ENCODE data around the gene PLIN5.
"Not testable (repeated sequence)": the region's sequence is repeated elsewhere in the genome, so short reads cannot be mapped to it uniquely, and the experiment has no call there.

PLIN5 gene

GRCh38 chr19:4542896-4543841 is 8.1 kb upstream of the PLIN5 start:
- DNase-seq (ENCODE audit: low spot score), result no peak

- not testable (repeated sequence) for DNase-seq (ENCODE audit: low spot score)
Measured at GRCh38 chr19:4541806-4542145, 6.8 kb upstream of the PLIN5 start.

DNA sequence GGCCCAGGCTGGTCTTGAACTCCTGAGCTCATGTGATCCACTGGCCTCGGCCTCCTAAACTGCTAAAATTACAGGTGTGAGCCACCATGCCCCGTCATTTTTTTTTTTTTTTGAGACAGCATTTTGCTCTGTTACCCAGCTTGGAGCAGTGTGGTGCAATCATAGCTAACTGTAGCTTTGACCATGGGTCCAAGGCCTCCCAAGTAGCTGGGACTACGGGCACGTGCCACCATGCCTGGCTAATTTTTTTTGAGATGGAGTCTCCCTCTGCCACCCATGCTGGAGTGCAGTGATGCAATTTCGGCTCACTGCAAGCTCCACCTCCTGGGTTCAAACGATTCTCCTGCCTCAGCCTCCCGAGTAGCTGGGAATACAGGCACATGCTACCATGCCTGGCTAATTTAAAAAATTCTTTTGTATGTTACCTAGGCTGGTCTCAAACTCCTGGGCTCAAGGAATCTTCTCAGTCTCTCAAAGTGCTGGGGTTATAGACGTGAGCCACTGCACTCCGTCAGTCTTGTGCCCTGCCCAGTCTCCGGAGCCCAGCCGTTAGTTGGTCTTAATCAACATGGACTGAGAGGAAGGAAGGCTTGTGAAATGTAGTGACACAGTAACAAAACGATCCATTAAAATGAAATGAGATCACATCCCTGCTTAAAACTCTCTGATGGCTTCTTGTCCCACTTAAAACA is 6.2 kb upstream of the PLIN5 start:
- no peak for DNase-seq (ENCODE audit: low spot score)

DNA sequence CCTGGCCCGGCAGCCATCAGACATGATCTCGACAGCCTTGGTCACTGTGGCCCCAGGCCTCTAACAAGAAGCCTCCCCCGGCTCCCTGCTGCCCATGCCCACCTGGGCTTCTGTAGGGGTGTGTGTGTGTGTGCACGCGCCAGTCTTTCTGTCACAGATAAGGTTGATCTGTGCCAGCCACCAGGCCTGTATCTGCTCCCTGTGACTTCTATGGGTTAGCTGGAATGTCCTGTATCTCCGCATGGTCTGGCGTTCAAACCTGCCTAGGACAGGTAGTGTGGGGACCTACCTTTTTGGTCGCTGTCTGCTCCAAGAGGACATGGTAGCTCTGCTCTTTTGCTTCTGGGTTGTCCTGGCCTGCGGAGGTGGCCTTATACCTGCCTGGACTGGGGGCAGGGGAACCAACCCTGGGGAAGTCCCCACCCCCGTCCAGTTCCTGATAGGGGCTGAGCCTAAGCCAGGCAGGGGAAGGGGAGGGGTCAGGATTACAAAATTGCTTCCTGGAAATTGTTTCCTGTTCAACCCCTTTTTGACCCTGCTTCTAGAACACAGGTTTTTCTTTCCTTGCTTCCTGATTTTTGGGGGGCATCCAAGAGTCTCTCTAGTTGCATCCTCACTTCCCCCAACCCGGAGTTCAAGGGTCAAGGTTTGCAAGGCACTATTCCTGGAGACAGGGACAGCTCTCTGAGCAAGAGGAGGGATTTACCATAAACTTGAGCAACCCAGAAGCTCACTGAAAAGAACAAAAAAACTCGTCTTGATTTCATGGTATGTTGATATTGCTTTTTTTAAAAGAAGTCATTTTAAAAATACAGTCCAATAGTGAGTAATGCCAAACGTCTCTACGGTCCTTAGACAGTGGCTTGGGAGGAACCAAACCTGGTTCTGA is 4.9 kb upstream of the PLIN5 start, which contains the start of gene LRG1:
Gene LRG1, minus strand, starts transcription at position 344 of the 889 bp plus-strand sequence. Its CDS starts 23 bp downstream, at position 321.
- DNase-seq (ENCODE audit: low spot score), result no peak

GRCh38 chr19:4539169-4539692 is 4.2 kb upstream of the PLIN5 start:
- DNase-seq (ENCODE audit: low spot score), result no peak

DNA sequence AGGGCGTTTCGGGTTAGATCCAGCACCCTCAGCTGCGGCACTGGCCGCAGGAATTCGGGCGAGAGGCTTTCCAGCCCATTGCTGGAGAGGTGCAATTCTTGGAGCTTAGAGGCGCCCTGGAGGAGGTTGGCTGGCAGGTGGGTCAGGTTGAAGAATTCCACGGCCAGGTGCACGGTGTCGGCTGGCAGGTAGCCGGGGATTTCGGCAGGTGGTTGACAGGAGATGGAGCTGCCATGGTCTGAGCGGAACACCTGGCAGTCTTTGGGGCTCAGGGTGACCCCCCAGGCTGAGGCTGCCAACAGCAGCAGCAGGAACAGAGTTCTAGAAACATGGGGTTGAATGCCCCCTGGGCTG is 3.6 kb upstream of the PLIN5 start:
- DNase-seq (ENCODE audit: low spot score), result no peak

DNA sequence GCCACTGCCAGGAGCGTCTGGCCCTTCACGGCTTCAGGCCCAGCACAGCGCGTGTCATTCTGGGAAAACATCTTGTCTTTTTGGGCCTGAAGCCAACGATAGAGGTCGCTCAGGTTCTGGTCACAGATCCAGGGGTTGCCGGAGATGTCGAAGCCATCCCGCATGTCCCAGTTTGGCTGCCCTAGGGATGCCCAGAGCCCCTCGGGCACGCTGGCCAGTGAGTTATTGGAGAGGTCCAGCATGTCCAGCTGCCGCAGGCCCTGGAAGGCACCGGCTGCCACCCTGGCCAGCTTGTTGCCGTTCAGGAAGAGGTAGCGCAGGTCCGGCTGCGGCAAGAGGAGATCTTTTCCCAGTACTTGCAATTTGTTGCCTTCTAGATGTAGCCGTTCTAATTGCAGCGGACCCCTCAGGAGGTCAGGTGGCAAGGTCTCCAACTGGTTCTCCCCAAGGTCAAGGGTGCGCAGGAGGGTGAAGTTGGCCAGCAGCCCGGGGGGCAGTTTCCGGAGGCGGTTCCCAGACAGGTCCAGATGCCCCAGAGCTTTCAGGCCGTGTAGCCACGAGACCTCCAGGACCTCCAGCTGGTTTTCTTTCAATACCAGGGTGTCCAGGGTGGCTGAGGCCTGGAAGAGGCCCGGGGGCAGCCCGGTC is 3.1 kb upstream of the PLIN5 start:
- DNase-seq (ENCODE audit: low spot score), result no peak

DNA sequence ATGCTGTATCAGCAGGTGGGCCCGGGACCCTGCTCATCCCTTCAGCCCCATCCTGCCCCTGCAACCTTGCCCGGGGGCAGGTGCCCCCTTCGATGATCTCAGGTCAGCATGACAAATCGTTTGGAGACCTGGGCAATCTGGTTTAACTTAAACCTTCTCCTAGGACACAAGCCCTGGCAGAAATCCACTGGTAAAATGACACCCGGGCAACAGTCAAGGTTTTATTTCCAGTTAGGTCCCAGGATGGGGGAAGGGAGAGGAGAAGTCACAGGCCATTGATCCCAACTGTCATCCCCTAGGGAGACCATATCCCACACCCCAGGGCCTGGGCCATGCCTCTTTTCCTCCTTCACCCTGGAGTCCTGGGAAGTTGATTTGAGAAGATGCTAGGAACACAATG is 1.8 kb upstream of the PLIN5 start:
- DNase-seq (ENCODE audit: low spot score), result no peak

GRCh38 chr19:4533835-4534424 is 1.1 kb downstream of the PLIN5 start:
- no peak for DNase-seq (ENCODE audit: low spot score)

GRCh38 chr19:4533334-4533733 is 1.7 kb downstream of the PLIN5 start:
- DNase-seq (ENCODE audit: low spot score), result no peak

GRCh38 chr19:4531562-4532165 is 3.4 kb downstream of the PLIN5 start:
- DNase-seq (ENCODE audit: low spot score), result no peak

GRCh38 chr19:4529924-4530522 is 5.0 kb downstream of the PLIN5 start:
- no peak for DNase-seq (ENCODE audit: low spot score)

- DNase-seq (ENCODE audit: low spot score), result no peak
Measured at GRCh38 chr19:4528843-4529242, 6.2 kb downstream of the PLIN5 start.

DNA sequence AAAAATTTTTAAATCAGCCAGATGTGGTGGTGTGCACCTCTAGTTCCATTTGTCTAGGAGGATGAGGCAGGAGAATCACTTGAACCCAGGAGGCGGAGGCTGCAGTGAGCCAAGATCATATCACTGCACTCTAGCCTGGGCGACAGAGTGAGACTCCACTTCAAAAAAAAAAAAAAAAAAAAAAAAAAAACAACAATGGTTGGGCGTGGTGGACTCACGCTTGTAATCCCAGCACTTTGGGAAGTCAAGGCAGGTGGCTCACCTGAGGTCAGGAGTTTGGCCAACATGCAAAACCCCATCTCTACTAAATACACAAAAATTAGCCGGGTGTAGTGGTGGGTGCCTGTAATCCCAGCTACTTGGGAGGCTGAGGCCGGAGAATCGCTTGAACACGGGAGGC is 7.6 kb downstream of the PLIN5 start:
- DNase-seq (ENCODE audit: low spot score), result not testable (repeated sequence)

GRCh38 chr19:4525563-4526002 is 9.4 kb downstream of the PLIN5 start:
- DNase-seq (ENCODE audit: low spot score), result no peak

DNA sequence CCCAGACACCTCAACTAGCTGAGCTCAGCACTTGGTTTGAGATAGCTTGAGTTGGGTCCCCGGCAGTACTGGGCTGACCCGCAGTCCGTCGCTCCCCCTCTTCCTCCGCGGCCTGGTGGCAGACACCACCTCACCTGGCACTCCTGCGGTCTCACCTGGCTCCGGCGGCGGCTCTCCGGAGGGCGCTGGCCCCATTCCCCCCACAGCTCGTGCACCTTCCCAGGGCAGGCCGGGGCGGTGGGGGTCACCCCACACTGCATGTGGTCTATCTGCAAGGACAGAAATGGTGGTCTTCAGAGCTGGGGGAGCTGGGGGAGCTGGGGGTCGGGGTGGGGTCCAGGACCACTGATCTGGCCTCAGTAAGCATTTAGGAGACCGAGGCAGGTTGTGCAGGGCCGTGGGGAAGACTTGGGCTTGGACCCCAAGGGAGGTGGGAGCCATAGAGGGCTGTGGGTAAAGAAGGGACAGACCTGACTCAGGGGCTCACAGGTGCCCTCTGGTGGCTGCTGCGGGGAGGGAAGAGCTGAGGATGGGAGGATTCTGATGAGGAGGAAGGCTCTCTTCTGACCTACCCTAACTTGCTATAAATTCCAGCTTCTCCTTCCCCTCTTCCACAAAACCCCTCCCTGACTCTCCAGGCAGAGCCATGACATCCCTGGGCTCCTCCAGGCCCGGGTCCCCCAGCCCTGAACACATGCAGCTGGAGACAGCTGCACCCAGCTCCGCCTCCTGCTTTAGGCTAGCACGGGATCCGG is 10.0 kb downstream of the PLIN5 start:
- DNase-seq (ENCODE audit: low spot score), result peak; percentile 40

- peak; percentile 55 for DNase-seq (ENCODE audit: low spot score)
Measured at GRCh38 chr19:4523306-4524110, 11.5 kb downstream of the PLIN5 start.

DNA sequence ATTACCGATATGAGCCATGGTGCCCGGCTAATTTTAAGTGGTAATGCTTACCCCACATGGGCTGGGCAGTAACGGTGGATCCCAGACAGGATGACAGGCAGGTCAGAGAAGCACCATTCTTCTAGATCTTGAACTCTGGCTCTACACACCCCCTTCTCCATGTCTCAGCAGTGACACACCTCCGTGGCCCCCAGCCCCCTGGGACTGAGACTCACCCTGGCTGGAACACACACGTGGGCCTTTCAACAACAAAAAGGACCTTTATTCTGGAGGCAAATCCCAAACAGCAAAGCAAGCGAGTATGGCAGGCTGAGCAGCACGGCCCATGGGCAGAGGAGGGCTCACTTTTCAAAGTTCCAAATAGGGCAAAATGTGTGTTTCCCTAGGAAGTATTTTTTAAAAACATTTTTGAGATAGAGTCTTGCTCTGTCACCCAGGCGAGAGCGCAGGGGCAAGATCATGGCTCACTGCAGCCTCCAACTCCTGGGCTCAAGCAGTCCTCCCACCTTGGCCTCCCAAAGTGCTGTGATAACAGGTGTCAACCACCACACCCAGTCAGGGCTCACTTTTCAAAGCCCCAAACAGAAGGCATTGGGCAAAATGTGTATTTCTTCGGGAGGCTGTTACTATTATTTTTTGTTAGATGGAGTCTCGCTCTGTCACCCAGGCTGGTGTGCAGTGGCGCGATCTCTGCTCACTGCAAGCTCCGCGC is 12.6 kb downstream of the PLIN5 start:
- no peak for DNase-seq (ENCODE audit: low spot score)

All from Ammon's horn (tissue), 1 donor.